Measurements from ENCODE around the gene SPEF1. TPM values are rescaled to one million over a fixed set of nuclear protein-coding genes. Genes with fewer than 3 reads are reported as not detected.

SPEF1 gene
- total and polyA plus RNA-seq, 2 experiments from 2014 or later: 0.63 TPM; not detected in 1

GRCh38 chr20:3729378-3729777, 51.9 kb downstream of the SPEF1 start:
- Histone ChIP-seq H3K27me3 (peaks cover 20% of the 10 kb centered on the region), H3K36me3 (replicated peaks; ENCODE audit: insufficient read depth, low read depth) (no peaks in the 10 kb centered on the region), H3K27ac (no peak overlapping the region)

GRCh38 chr20:3728876-3729275, 52.4 kb downstream of the SPEF1 start:
- Histone ChIP-seq H4K20me1 (ENCODE audit: insufficient read depth, poor library complexity, severe bottlenecking) (no peaks in the 10 kb centered on the region), H3K36me3 (replicated peaks; ENCODE audit: insufficient read depth, low read depth) (no peaks in the 10 kb centered on the region), H3K4me1 (ENCODE audit: insufficient read depth) (peaks cover under 1% of the 10 kb centered on the region), H3K4me2 (no peak overlapping the region), H3K9me2 (replicated peaks; ENCODE audit: insufficient read depth) (no peaks in the 10 kb centered on the region), H2AFZ (no peak overlapping the region), H3K27ac (no peak overlapping the region), H3K4me3 (no peak overlapping the region), H3K9me3 (ENCODE audit: low read depth) (no peaks in the 10 kb centered on the region), H3K79me2 (no peaks in the 10 kb centered on the region), H3K27me3 (peaks cover 20% of the 10 kb centered on the region)
- DNase-seq (ENCODE audit: low spot score): no peak
- TF ChIP-seq EZH2 (IDR thresholded peaks at IDR 0.05; ENCODE audit: borderline replicate concordance) (no peak), CTCF (IDR thresholded peaks at IDR 0.05; ENCODE audit: poor library complexity) (no peak)
- WGBS (ENCODE audit: low lambda C conversion rate, missing lambda C conversion rate): 89% methylated on average over 3 of the region's 3 CpGs

More at GRCh38 chr20:3729378-3729777, 51.9 kb downstream of the SPEF1 start:
- no peak overlapping the region for H2AFZ ChIP-seq
- no peak overlapping the region for H3K4me2 ChIP-seq
- no peaks in the 10 kb centered on the region for H3K79me2 ChIP-seq
- H3K9me3 ChIP-seq (ENCODE audit: low read depth): no peaks in the 10 kb centered on the region
- 94% methylated on average over 6 of the region's 6 CpGs for WGBS (ENCODE audit: low lambda C conversion rate, missing lambda C conversion rate)
- TF ChIP-seq CTCF (IDR thresholded peaks at IDR 0.05; ENCODE audit: poor library complexity): no peak
- TF ChIP-seq EZH2 (IDR thresholded peaks at IDR 0.05; ENCODE audit: borderline replicate concordance): no peak
- TF ChIP-seq EZH2phosphoT487 (IDR thresholded peaks at IDR 0.05; ENCODE audit: low read depth, severe bottlenecking, unreplicated experiment): no peak
- DNase-seq (ENCODE audit: low spot score): no peak
- no peaks in the 10 kb centered on the region for H3K9me2 ChIP-seq (replicated peaks; ENCODE audit: insufficient read depth)
- peaks cover 2% of the 10 kb centered on the region for H3K4me1 ChIP-seq (ENCODE audit: insufficient read depth)
- no peak overlapping the region for H3K4me3 ChIP-seq
- H4K20me1 ChIP-seq (ENCODE audit: insufficient read depth, poor library complexity, severe bottlenecking): no peaks in the 10 kb centered on the region

- DNase-seq (ENCODE audit: low spot score): no peak
- Histone ChIP-seq H3K9me3 (ENCODE audit: low read depth) (no peaks in the 10 kb centered on the region), H3K4me2 (no peak overlapping the region), H3K4me3 (no peak overlapping the region), H3K36me3 (replicated peaks; ENCODE audit: insufficient read depth, low read depth) (no peaks in the 10 kb centered on the region), H3K4me1 (ENCODE audit: insufficient read depth) (no peaks in the 10 kb centered on the region), H3K27me3 (peaks cover 20% of the 10 kb centered on the region), H2AFZ (no peak overlapping the region), H4K20me1 (ENCODE audit: insufficient read depth, poor library complexity, severe bottlenecking) (no peaks in the 10 kb centered on the region), H3K79me2 (no peaks in the 10 kb centered on the region), H3K27ac (no peak overlapping the region), H3K9me2 (replicated peaks; ENCODE audit: insufficient read depth) (no peaks in the 10 kb centered on the region)
- TF ChIP-seq CTCF (IDR thresholded peaks at IDR 0.05; ENCODE audit: poor library complexity) (no peak), EZH2phosphoT487 (IDR thresholded peaks at IDR 0.05; ENCODE audit: low read depth, severe bottlenecking, unreplicated experiment) (no peak), EZH2 (IDR thresholded peaks at IDR 0.05; ENCODE audit: borderline replicate concordance) (no peak)
- 90% methylated on average over 5 of the region's 5 CpGs for WGBS (ENCODE audit: low lambda C conversion rate, missing lambda C conversion rate)
Measured at GRCh38 chr20:3728354-3728753, 52.9 kb downstream of the SPEF1 start.

Other genes starting within 250 kb of the SPEF1 start
- 0.24 TPM in 1 of 2 replicates, not detected in the other for gene GFRA4, start 118.0 kb downstream of the SPEF1 start, total RNA-seq
- not detected in 2 replicates for gene GFRA4, start 118.0 kb downstream of the SPEF1 start, polyA plus RNA-seq
- gene ADAM33, start 99.4 kb downstream of the SPEF1 start, total RNA-seq: 14.8 and 18.9 TPM in 2 replicates
- gene ADAM33, start 99.4 kb downstream of the SPEF1 start, polyA plus RNA-seq: 41.6 and 54.8 TPM in 2 replicates
- 0.16 and 0.23 TPM in 2 replicates for gene SIGLEC1, start 68.8 kb downstream of the SPEF1 start, total RNA-seq
- gene SIGLEC1, start 68.8 kb downstream of the SPEF1 start, polyA plus RNA-seq: 0.11 and 0.62 TPM in 2 replicates
- 3.4 and 3.7 TPM in 2 replicates for gene HSPA12B, start 48.8 kb downstream of the SPEF1 start, total RNA-seq
- gene HSPA12B, start 48.8 kb downstream of the SPEF1 start, polyA plus RNA-seq: 2.5 and 2.9 TPM in 2 replicates
- gene ADISSP, start 13.7 kb downstream of the SPEF1 start, total RNA-seq: 9.6 and 11.7 TPM in 2 replicates
- gene ADISSP, start 13.7 kb downstream of the SPEF1 start, polyA plus RNA-seq: 31.7 and 36.0 TPM in 2 replicates
- 40.9 and 46.7 TPM in 2 replicates for gene CENPB, start 5.3 kb upstream of the SPEF1 start, total RNA-seq
- 17.6 and 21.2 TPM in 2 replicates for gene CENPB, start 5.3 kb upstream of the SPEF1 start, polyA plus RNA-seq
- 15.1 and 15.7 TPM in 2 replicates for gene CDC25B, start 14.9 kb upstream of the SPEF1 start, total RNA-seq
- gene CDC25B, start 14.9 kb upstream of the SPEF1 start, polyA plus RNA-seq: 20.0 and 21.9 TPM in 2 replicates
- 13.8 and 15.9 TPM in 2 replicates for gene AP5S1, start 39.1 kb upstream of the SPEF1 start, total RNA-seq
- 19.7 and 21.8 TPM in 2 replicates for gene AP5S1, start 39.1 kb upstream of the SPEF1 start, polyA plus RNA-seq
- 21.9 and 24.7 TPM in 2 replicates for gene MAVS, start 65.4 kb upstream of the SPEF1 start, total RNA-seq
- 12.6 and 15.6 TPM in 2 replicates for gene MAVS, start 65.4 kb upstream of the SPEF1 start, polyA plus RNA-seq
- 37.4 and 37.6 TPM in 2 replicates for gene PANK2, start 107.9 kb upstream of the SPEF1 start, total RNA-seq
- gene PANK2, start 107.9 kb upstream of the SPEF1 start, polyA plus RNA-seq: 24.1 and 37.6 TPM in 2 replicates
- gene RNF24, start 234.1 kb upstream of the SPEF1 start, total RNA-seq: 16.2 and 16.4 TPM in 2 replicates
- 23.2 and 24.4 TPM in 2 replicates for gene RNF24, start 234.1 kb upstream of the SPEF1 start, polyA plus RNA-seq